Glomerular endothelial cell (primary cell): ENCODE measurements around the gene MSX2. TPM values are rescaled to one million over a fixed set of nuclear protein-coding genes. Genes with fewer than 3 reads are reported as not detected.

ENCODE experiments used
- DNase-seq: peaks from one replicate; pipeline ENCODE4 v3.0.0-alpha.2; 2011; ENCODE audit warnings: low read depth, low spot score; ENCODE audit errors: extremely low read depth
- total RNA-seq: library from RNA; depleted of rRNA; stranded (reverse); fragments of >200 nt; gene quantifications from 2 replicates; pipeline ENCODE4 v1.2.3, GENCODE V29; 2015

Gene MSX2
- total RNA-seq, 1 donor from 2014 or later: 0.53 TPM

DNA sequence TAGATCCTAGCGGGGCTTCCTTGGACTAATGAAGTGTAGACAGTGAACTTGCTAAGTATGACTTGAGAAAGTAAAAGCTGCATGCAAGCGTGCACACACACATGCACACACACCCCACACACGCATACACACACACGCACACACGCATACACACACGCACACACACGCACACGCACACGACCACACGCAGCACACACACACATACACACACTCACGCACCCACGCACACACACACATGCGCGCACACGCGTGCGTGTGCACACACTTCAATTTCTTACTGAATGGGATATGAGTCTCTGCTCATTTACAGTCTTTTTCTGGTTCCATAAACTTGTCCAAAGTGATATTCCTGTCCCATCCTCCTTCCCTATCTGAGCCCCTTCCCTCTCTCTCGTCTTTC is 41.2 kb downstream of the MSX2 start:
- DNase-seq: no peak

DNA sequence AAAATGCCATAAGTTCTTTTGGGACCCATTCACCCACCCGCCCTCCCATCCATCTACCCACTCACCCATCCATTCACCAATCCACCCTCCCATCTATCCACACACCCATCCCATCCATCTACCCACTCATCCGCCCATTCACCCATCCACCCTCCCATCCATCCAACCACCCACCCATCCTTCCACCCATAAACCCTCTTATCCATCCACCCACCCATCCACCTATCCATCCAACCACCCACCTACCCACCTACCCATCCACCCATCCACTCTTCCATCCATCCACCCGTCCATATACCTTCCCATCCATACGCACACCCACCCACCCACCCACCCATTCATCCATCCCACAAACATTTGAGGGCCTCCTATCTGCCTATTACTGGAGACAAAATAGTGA is 43.3 kb downstream of the MSX2 start:
- no peak for DNase-seq

DNA sequence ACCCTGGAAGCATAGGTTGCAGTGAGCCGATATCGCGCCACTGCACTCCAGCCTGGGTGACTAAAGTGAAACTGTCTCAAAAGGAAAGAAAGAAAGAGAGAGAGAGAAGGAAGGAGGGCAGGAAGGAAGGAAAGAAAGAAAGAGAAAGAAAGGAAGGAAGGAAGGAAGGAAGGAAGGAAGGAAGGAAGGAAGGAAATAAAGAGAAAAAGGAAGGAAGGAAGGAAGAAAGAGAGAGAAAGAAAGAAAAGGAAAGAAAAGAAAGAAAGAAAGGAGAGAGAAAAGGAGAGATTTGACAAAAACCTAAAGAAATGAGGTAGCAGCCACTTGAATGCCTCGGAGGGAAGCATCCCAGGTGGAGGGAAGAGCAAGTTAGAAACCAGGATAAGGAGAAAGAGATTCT is 44.6 kb downstream of the MSX2 start:
- DNase-seq: no peak

DNA sequence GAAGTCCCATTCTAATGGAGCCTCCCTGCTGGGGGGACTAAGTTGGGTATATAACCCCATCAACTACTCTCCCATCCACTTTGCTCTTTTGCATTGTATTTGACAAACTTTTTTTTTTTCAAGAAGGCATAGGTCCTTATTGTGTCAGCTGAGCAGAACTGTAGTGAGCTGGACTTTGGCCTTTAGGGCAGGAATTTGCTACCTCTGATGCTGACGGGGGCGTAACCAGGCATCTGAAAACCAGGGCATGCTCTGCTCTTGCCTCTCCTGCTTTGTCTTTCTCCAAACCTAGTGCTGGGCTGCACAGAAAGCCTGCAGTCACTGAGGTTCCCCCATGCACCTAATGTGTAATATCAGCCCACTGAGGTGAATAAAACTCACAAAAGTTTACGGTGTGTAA is 49.0 kb downstream of the MSX2 start:
- DNase-seq: no peak

DNA sequence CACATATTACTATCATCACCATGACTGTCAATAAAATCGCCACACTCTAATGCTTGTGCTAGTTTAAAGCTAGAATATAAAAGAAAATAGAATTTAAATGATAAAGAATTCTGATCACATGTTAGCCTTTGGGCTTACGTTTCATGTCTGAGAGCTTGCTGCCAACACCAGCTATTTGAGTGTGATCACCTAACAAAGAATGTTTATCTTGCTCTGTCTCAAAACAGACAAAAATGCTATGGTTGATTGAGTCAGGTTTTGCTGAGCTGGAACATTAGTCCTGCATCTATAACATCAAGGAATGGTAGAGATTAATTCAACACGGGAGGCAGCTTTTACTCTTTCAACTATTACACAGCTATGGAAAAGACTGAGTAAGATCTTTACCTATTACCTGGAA is 50.7 kb downstream of the MSX2 start:
- DNase-seq: no peak

DNA sequence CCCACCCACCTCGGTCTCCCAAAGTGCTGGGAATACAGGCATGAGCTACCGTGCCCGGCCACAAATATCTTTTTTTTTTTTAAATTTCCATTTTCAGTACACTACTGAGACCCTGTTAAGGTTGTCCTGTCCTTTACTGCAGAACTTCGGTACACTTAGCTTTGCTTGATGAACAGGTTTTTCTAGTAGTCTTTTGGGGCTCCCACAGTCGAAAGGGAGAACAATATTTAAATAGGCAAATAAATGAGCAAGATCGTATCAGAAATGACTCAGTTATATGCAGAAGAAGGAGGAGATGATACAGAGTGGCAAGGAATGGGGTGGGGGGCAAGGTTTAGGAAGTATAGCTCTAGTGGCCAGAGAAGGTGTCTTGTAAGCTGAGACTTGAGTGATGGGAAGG is 52.7 kb downstream of the MSX2 start:
- DNase-seq: no peak

DNA sequence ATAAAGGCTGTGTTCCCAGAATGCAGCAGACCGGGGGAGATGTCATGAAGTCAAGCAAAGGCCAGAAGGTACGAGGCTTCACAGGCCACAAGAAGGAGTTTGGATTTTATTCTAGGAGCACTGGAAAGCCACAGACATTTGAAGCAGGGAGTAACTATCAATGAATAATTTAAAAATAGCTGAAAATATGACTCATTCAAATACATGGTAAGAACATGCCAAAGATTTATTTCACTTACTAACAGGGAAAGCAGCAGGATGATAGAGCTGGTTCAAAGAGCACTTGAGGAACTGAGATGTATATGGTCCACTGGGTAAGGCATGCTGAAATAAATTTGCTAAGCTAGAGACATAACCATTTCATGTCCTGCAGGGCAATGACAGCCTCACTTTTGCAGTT is 53.2 kb downstream of the MSX2 start:
- no peak for DNase-seq
